Mucosa of stomach (tissue), 1 donor: ENCODE results near the gene APOBEC3H.
A peak's percentile ranks its signal among the peaks of the same experiment; 100 is the strongest.

ENCODE experiments used
- H3K27me3 ChIP-seq: one replicate; pipeline ENCODE4 v1.7.0; 2013; ENCODE audit warnings: mild to moderate bottlenecking, low read length; ENCODE audit not compliant: control insufficient read depth, insufficient read depth
- H3K36me3 ChIP-seq: one replicate; pipeline ENCODE4 v1.7.0; 2013; ENCODE audit warnings: low read length; ENCODE audit not compliant: control insufficient read depth, insufficient read depth
- H3K4me1 ChIP-seq: one replicate; pipeline ENCODE4 v1.7.0; 2013; ENCODE audit warnings: mild to moderate bottlenecking, low read length; ENCODE audit not compliant: control insufficient read depth, insufficient read depth
- H3K4me3 ChIP-seq: one replicate; pipeline ENCODE4 v1.7.0; 2013; ENCODE audit warnings: low read length
- H3K9ac ChIP-seq: one replicate; pipeline ENCODE4 v1.7.0; 2013; ENCODE audit warnings: mild to moderate bottlenecking, low read length, moderate library complexity
- H3K9me3 ChIP-seq: one replicate; pipeline ENCODE4 v1.7.0; 2013; ENCODE audit warnings: mild to moderate bottlenecking, low read length, moderate library complexity; ENCODE audit not compliant: control insufficient read depth
- donor health status: Pancreatic carcinoma.

Gene APOBEC3H

DNA sequence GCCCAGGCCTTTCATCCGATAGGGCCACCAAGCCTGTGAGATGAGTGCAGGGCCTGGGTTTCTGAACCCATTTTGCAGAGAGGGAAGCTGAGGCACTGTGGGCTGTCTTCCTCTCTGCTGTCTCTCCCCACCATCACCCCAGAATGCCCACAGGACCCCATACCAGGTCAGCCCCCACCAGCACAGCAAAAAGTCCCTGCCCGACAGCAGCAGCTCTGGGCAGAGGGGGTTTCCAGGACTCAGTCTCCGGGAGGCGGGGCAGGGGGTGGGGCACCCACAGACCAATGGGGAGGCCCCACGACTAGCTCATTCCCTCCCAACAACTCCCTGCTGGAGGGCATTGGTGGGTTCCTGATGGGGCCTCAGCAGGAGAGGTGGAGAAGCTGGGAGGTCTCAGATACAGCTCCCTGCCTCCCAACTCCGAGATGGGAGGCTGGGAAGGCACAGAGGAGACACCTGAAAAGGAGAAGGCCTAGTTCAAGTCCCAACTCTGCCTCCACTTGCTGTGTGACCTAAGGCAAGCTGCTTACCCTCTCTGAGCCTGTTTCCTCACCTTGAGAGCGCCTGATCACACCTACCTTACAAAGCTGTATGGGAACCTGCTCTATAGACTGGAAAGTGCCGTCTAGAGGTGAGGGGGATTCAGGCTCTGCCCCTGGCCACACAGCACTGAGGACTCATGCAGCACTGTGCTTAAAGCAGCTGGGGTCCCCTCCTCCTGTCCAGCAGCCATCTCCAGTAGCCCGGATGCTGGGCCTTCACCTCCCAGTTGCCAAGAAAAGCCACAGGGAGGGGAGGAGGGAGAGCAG is 51.9 kb downstream of the APOBEC3H start:
- no peaks in the 10 kb centered on the region for H3K9me3 ChIP-seq
- peaks cover 11% of the 10 kb centered on the region for H3K27me3 ChIP-seq
- no peak overlapping the region for H3K9ac ChIP-seq
- H3K4me3 ChIP-seq: no peak overlapping the region
- no peaks in the 10 kb centered on the region for H3K36me3 ChIP-seq
- H3K4me1 ChIP-seq: peaks cover 78% of the 10 kb centered on the region

DNA sequence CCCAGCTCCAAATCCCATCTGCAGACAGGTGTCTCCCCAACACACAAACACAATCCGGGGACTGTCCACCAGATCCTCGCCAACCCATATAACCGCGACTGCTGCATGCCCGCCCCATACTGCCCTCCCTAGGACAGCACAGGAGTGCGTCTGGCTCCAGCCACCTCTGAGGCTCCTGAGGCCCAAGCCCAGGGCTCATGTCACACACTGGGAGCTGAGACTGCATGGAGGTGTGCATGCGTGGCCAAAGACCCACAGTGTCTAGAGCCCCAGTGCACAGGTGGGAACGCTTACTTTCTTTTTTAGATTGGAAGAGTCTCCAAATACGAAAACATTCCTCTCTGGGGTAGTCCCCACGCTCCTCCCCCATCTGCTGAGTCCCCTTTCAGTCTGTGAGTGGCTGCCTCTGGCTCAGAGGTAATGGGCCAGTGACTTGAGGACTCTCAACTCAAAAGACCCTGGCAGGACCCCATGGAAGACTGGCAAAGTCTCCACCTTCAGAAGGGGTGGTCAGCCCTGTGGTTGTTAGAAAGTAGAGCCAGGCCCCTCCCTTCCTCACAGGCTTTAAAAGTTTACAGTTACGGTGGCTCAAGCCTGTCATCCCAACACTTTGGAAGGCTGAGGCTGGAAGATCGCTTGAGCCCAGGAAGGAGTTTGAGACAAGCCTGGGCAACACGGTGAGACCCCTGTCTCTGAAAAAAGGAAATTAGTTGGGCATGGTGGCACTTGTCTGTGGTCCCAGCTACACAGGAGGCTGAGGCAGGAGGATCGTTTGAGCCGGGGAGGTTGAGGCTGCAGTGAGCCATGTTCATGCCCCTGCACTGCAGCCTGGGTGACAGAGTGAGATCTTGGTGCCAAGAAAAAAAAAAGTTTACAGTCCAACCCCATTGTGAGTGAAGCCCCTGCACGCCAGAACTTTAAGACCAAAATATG is 53.1 kb downstream of the APOBEC3H start:
- no peaks in the 10 kb centered on the region for H3K36me3 ChIP-seq
- H3K9ac ChIP-seq: no peak overlapping the region
- H3K27me3 ChIP-seq: peaks cover 15% of the 10 kb centered on the region
- no peaks in the 10 kb centered on the region for H3K9me3 ChIP-seq
- peaks cover 68% of the 10 kb centered on the region for H3K4me1 ChIP-seq
- no peak overlapping the region for H3K4me3 ChIP-seq

DNA sequence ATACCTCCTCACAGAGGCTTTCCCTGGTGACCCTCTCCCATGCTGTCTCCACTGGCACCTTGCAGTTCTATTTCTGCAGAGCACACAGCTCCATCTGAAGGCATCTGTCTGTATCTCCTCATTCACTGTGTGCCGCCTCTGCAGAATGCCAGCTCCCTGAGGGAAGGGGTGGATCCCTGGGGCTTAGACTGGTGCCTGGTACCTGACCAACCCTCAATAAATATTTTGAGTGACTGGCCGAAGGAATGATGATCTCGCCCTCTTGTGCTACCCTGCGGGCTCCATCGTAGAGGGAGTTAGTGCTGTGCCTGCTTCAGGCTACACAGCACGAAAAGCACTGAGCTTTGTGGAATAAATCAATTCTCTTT is 53.8 kb downstream of the APOBEC3H start:
- Histone ChIP-seq H3K4me1 (peaks cover 66% of the 10 kb centered on the region), H3K4me3 (no peak overlapping the region), H3K9me3 (no peaks in the 10 kb centered on the region), H3K9ac (no peak overlapping the region), H3K36me3 (no peaks in the 10 kb centered on the region), H3K27me3 (peaks cover 15% of the 10 kb centered on the region)

DNA sequence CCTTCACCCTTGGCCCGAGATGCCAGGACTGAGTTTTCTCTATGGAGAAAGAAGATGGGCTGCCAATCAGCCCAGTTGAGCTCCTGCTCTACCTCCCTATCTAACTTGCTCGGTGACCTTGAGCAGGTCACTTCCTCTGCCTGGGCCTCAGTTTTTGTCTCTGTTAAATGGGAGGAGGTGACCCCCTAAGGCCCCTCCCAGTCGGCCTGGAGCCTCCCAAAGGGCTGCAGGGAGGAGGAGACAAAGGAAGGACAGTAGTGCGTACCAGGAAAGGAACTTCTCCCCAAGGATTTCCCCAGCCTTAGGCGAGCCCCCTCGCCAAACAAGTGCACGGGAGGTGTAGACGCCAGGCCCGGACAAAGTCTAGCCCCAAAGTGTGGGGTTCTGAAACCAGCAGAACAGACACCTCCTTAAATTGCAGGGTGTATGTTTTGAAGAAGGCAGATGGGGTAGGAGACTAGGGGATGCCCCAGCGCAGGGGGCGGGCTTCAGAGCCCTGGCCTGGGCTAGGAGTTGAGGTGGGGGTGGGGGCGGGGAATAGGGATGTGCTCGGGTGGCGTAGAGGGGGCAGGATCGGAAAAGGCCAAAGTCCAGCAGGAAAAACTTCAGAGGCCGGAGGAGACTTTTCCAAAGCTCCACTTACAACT is 54.4 kb downstream of the APOBEC3H start:
- Histone ChIP-seq H3K27me3 (peaks cover 15% of the 10 kb centered on the region), H3K9ac (peak overlapping the region; percentile 71), H3K4me1 (peaks cover 60% of the 10 kb centered on the region), H3K9me3 (no peaks in the 10 kb centered on the region), H3K4me3 (peak overlapping the region; percentile 46), H3K36me3 (no peaks in the 10 kb centered on the region)

DNA sequence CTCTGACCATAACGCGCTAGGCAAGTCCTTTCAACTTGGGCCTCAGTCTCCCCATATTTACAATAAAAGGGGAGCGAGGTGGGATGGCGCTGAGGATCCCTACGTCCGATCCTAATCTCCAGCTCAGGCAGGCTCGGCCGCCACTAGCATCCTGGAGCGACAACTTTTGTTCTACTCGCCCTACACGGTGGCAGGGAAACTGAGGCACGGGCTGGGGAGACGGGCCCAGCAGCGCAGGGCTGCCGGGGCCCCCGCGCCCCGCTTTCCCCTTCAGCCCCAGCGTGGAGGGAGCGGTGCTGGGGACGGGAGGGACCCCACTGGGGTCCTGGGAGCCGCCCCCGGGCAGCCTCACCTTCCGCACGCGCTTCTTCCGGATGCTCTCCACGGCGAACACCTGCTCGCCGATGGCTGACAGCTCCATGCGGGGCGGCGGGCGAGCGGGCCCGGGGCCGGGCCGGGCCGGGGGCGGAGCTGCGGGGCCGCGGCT is 55.0 kb downstream of the APOBEC3H start:
- Histone ChIP-seq H3K4me3 (peak overlapping the region; percentile 46), H3K9me3 (no peaks in the 10 kb centered on the region), H3K4me1 (peaks cover 54% of the 10 kb centered on the region), H3K9ac (peak overlapping the region; percentile 71), H3K27me3 (peaks cover 15% of the 10 kb centered on the region), H3K36me3 (no peaks in the 10 kb centered on the region)

DNA sequence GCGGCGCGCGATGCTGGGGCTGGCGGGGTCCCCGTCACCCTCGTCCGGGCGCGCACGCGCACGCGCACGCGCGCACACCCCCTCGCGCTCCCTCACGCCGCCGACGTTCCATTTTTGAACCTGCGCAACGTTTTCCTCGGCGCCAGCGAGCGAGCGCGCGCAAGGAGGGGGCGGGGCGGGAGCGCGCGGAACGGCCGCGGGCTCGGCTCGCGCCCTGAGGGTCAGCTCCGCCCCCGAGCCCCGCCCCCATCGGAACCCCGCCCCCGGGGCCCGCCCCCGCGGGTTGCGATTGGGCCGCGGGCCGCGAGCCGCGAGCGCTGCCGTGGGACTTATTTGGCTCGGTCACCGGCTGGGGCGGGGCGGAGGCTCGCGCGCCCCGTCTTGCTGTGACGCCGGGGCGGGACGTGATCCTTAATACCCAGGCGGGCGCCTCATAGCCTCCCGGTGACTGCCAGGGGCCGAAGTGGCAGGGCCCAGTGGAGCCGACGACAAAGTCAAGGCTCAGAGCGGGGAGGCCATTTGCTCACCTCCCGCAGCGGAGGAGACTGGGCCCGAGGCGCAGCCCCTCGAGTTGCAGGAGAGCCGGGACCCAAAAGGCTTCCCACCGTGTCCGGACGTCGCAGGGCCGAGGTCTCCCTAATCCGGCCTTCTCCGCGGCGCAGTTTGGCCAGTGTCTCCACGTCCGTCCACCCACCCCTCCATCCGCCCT is 55.6 kb downstream of the APOBEC3H start, which contains the start of gene CBX7:
TSS of gene CBX7 (minus strand) at position 170 of the 709 bp plus-strand sequence. CDS start 236 bp downstream, outside the sequence.
- Histone ChIP-seq H3K27me3 (peaks cover 15% of the 10 kb centered on the region), H3K4me1 (peaks cover 48% of the 10 kb centered on the region), H3K4me3 (peak within 1 kb of the TSS; percentile 46), H3K9ac (peak within 1 kb of the TSS; percentile 74), H3K36me3 (no peaks in the 10 kb centered on the region), H3K9me3 (no peaks in the 10 kb centered on the region)

- Histone ChIP-seq H3K4me1 (peaks cover 42% of the 10 kb centered on the region), H3K4me3 (peak overlapping the region; percentile 29), H3K27me3 (peaks cover 15% of the 10 kb centered on the region), H3K36me3 (no peaks in the 10 kb centered on the region), H3K9ac (peak overlapping the region; percentile 74), H3K9me3 (no peaks in the 10 kb centered on the region)
Measured at GRCh38 chr22:39153220-39153717, 56.2 kb downstream of the APOBEC3H start.
